Upper lobe of right lung (tissue), 1 donor: Measurements from ENCODE around the gene ANKS1B. TPM values are rescaled to one million over a fixed set of nuclear protein-coding genes. Genes with fewer than 3 reads are reported as not detected.

Experiments
- ATAC-seq: fragments of 200-7000 bp; cut with Tn5 transposase; one replicate; pipeline ENCODE4 v1.9.1; 2020; ENCODE audit warnings: mild to moderate bottlenecking, moderate library complexity
- DNase-seq: peaks from one replicate; pipeline ENCODE4 v3.0.0-alpha.2; 2020
- H3K27ac ChIP-seq: fragments of 200-600 bp; one replicate; pipeline ENCODE4 v1.8.0; 2022
- H3K27me3 ChIP-seq: fragments of 200-600 bp; one replicate; pipeline ENCODE4 v1.8.0; 2022; ENCODE audit warnings: mild to moderate bottlenecking
- H3K36me3 ChIP-seq: fragments of 200-600 bp; one replicate; pipeline ENCODE4 v1.8.0; 2022
- H3K4me1 ChIP-seq: fragments of 200-600 bp; one replicate; pipeline ENCODE4 v1.8.0; 2022
- H3K4me3 ChIP-seq: fragments of 200-600 bp; one replicate; pipeline ENCODE4 v1.8.0; 2022; ENCODE audit warnings: mild to moderate bottlenecking
- H3K9me3 ChIP-seq: fragments of 200-600 bp; one replicate; pipeline ENCODE4 v1.8.0; 2022
- CTCF ChIP-seq: fragments of 200-600 bp; IDR thresholded peaks from one replicate; pipeline ENCODE4 v1.8.0; 2022; ENCODE audit warnings: antibody characterized with exemption
- intact Hi-C: fragments of 100-400 bp; cut with DNase I; formaldehyde crosslinking; loops from one replicate; pipeline ENCODE4 v1.11.0; 2022
- total RNA-seq: library from RNA; stranded (reverse); fragmentation: NEBNext Ultra II Directional; extraction: Animal tissue kit (Norgen Biotek cat#: 25700); gene quantifications from one replicate; pipeline ENCODE4 v1.2.1, GENCODE V29; 2021
- donor health status: DM: no; HTN: yes; CAD: no; lungs with severe emphysema.

The ANKS1B gene
- total RNA-seq, 1 donor from 2014 or later: 5.3 TPM

- ATAC-seq (no peak), DNase-seq (no peak)
- Histone ChIP-seq H3K4me3 (no peak overlapping the region), H3K27ac (no peak overlapping the region), H3K36me3 (no peaks in the 10 kb centered on the region), H3K9me3 (no peaks in the 10 kb centered on the region), H3K27me3 (no peaks in the 10 kb centered on the region), H3K4me1 (no peaks in the 10 kb centered on the region)
- no peak for TF ChIP-seq CTCF
- intact Hi-C loops: no loop called here
These were observed 460.9 kb downstream of the ANKS1B start for GRCh38 chr12:99523853-99524252.

GRCh38 chr12:99522456-99522855, 462.3 kb downstream of the ANKS1B start:
- no peak for ATAC-seq
- no peak for DNase-seq

GRCh38 chr12:99521664-99522063, 463.1 kb downstream of the ANKS1B start:
- Histone ChIP-seq H3K27ac (no peak overlapping the region), H3K36me3 (no peaks in the 10 kb centered on the region), H3K27me3 (no peaks in the 10 kb centered on the region), H3K4me1 (no peaks in the 10 kb centered on the region), H3K9me3 (peaks cover 3% of the 10 kb centered on the region), H3K4me3 (no peak overlapping the region)
- intact Hi-C loops: no loop called here
- no peak for TF ChIP-seq CTCF
- ATAC-seq: no peak
- no peak for DNase-seq

More at GRCh38 chr12:99522456-99522855, 462.3 kb downstream of the ANKS1B start:
- H3K4me1 ChIP-seq: no peaks in the 10 kb centered on the region
- H3K27me3 ChIP-seq: no peaks in the 10 kb centered on the region
- H3K36me3 ChIP-seq: no peaks in the 10 kb centered on the region
- no peak overlapping the region for H3K4me3 ChIP-seq
- TF ChIP-seq CTCF: no peak
- intact Hi-C loops: no loop called here
- H3K9me3 ChIP-seq: peaks cover 3% of the 10 kb centered on the region
- no peak overlapping the region for H3K27ac ChIP-seq

- Histone ChIP-seq H3K27me3 (no peaks in the 10 kb centered on the region), H3K4me1 (no peaks in the 10 kb centered on the region), H3K36me3 (no peaks in the 10 kb centered on the region), H3K27ac (no peak overlapping the region), H3K9me3 (peaks cover 7% of the 10 kb centered on the region), H3K4me3 (no peak overlapping the region)
- ATAC-seq: no peak
- no peak for TF ChIP-seq CTCF
- intact Hi-C loops: no loop called here
- no peak for DNase-seq
These were observed 471.7 kb downstream of the ANKS1B start for GRCh38 chr12:99513066-99513465.

GRCh38 chr12:99505805-99506204, 478.9 kb downstream of the ANKS1B start:
- no peak for ATAC-seq
- DNase-seq: no peak
- Histone ChIP-seq H3K4me1 (no peaks in the 10 kb centered on the region), H3K27me3 (no peaks in the 10 kb centered on the region), H3K9me3 (no peaks in the 10 kb centered on the region), H3K36me3 (no peaks in the 10 kb centered on the region), H3K27ac (no peak overlapping the region), H3K4me3 (no peak overlapping the region)
- intact Hi-C loops: no loop called here
- TF ChIP-seq CTCF: no peak

- no peak for TF ChIP-seq CTCF
- ATAC-seq: no peak
- intact Hi-C loops: no loop called here
- no peaks in the 10 kb centered on the region for H3K4me1 ChIP-seq
- H3K27ac ChIP-seq: no peak overlapping the region
- H3K4me3 ChIP-seq: no peak overlapping the region
- H3K36me3 ChIP-seq: no peaks in the 10 kb centered on the region
- H3K9me3 ChIP-seq: no peaks in the 10 kb centered on the region
- DNase-seq: no peak
- no peaks in the 10 kb centered on the region for H3K27me3 ChIP-seq
These were observed 486.0 kb downstream of the ANKS1B start for GRCh38 chr12:99498756-99499155.
